Parietal lobe (tissue), 1 donor: ENCODE data around the gene DDTL. TPM values are rescaled to one million over a fixed set of nuclear protein-coding genes. Genes with fewer than 3 reads are reported as not detected.

Experiments used
- total RNA-seq: library from RNA; depleted of rRNA; stranded (reverse); fragments of >200 nt; gene quantifications from one replicate; pipeline ENCODE4 v1.2.3, GENCODE V29; 2014

DDTL gene
- 2.5 TPM for total RNA-seq

DNA sequence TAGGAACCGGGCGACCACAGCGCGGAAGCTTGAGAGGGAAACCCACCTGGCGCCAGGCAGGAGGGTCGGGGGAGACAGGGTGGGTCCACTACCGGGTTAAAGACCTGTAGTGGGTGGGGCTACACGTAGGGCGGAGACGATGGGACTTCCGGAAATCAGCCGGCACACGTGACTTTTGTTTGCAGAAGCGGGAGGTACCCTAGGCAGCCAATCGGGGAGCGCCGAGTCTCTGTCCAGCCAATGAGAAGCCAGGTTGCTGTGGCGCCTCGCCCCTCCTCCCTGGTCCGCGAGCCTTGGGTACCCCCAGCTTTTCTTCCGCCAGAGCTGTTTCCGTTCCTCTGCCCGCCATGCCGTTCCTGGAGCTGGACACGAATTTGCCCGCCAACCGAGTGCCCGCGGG, at the start of gene DDTL:
Gene DDTL (plus strand): TSS at position 321 of the 400 bp plus-strand sequence. CDS start 27 bp downstream, at position 348.

DNA sequence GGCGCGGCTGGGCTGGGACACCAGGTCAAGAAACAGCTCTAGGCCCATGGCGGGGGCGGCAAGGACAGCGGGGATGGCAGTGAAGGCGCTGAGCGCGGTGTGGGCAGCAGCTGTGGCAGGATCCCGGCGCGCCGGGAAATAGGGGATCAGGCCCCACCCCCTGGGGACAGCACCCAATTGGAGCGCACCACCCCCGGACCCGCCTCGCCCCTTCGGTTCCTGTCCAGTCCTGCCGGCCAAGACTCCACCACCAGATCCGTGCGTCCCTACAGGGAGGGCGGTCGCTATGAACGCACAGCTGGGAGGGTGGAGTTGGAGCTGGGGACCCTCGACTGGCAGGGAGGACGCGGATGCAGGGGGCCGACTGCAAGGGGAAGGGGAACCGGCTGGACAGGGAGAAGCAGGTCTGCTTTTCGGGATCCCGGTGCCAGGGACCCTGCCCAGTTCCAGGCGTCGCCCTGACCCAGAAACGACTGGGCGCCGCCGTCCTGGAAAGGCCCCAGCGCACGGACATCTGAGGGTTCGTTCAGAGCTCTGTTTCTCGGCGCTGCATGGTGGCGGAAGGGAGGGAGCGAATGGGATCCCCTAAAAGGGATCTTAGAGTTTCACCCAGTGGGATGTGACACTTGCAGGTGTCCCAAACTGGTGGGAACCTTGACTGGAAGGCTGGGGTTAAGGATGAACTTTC, 5.5 kb upstream of the DDTL start, which contains the start of gene GSTT2B:
Gene GSTT2B (minus strand): TSS at position 112 of the 688 bp plus-strand sequence. CDS start 64 bp downstream, at position 48.

DNA sequence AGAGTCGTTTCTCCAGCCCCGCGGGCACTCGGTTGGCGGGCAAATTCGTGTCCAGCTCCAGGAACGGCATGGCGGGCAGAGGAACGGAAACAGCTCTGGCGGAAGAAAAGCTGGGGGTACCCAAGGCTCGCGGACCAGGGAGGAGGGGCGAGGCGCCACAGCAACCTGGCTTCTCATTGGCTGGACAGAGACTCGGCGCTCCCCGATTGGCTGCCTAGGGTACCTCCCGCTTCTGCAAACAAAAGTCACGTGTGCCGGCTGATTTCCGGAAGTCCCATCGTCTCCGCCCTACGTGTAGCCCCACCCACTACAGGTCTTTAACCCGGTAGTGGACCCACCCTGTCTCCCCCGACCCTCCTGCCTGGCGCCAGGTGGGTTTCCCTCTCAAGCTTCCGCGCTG, 7.7 kb downstream of the DDTL start, which contains the start of gene DDT:
Gene DDT (minus strand): TSS at position 97 of the 400 bp plus-strand sequence. CDS start 27 bp downstream, at position 70.

DNA sequence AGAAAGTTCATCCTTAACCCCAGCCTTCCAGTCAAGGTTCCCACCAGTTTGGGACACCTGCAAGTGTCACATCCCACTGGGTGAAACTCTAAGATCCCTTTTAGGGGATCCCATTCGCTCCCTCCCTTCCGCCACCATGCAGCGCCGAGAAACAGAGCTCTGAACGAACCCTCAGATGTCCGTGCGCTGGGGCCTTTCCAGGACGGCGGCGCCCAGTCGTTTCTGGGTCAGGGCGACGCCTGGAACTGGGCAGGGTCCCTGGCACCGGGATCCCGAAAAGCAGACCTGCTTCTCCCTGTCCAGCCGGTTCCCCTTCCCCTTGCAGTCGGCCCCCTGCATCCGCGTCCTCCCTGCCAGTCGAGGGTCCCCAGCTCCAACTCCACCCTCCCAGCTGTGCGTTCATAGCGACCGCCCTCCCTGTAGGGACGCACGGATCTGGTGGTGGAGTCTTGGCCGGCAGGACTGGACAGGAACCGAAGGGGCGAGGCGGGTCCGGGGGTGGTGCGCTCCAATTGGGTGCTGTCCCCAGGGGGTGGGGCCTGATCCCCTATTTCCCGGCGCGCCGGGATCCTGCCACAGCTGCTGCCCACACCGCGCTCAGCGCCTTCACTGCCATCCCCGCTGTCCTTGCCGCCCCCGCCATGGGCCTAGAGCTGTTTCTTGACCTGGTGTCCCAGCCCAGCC, 13.0 kb downstream of the DDTL start, which contains the start of gene GSTT2:
Gene GSTT2 (plus strand): TSS at position 578 of the 684 bp plus-strand sequence.

DNA sequence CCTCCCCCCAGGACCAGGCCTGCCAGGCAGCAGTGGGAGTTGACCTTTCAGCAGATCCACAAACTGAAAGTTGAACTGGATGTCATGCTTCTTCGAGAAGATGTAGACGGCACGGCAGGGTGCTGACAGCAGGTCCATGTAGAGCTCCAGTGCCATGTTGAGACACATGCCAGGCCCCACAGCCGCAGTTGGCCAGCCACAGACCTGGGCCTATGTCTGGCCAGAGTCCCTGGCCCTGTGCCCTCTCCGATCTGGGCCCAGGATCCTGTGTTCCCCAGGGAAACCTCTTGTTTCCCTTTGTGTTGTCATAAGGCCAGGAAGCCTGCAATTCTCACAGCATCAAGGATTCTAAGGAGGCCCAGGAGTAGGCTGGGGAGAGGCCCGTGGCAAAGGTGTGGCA, 38.5 kb downstream of the DDTL start, which contains the start of gene GSTT4:
Gene GSTT4 (minus strand): TSS at position 253 of the 400 bp plus-strand sequence. CDS start 97 bp downstream, at position 156.

Other genes with a start within 250 kb of the DDTL start
- 9.7 TPM for gene ZNF70, start 215.8 kb upstream of the DDTL start, total RNA-seq
- gene VPREB3, start 212.5 kb upstream of the DDTL start, total RNA-seq = not detected
- not detected for gene C22orf15, start 203.9 kb upstream of the DDTL start, total RNA-seq
- gene CHCHD10, start 198.9 kb upstream of the DDTL start, total RNA-seq = 5.3 TPM
- gene MMP11, start 194.0 kb upstream of the DDTL start, total RNA-seq = 23.8 TPM
- gene SMARCB1, start 179.9 kb upstream of the DDTL start, total RNA-seq = 56.0 TPM
- gene DERL3, start 127.9 kb upstream of the DDTL start, total RNA-seq = 2.2 TPM
- gene SLC2A11, start 109.0 kb upstream of the DDTL start, total RNA-seq = 25.4 TPM
- gene MIF, start 72.5 kb upstream of the DDTL start, total RNA-seq = 82.9 TPM
- 1.9 TPM for gene GSTT2B, start 5.7 kb upstream of the DDTL start, total RNA-seq
- gene DDT, start 7.6 kb downstream of the DDTL start, total RNA-seq = 37.9 TPM
- 0.94 TPM for gene GSTT2, start 13.2 kb downstream of the DDTL start, total RNA-seq
- not detected for gene GSTT4, start 38.6 kb downstream of the DDTL start, total RNA-seq
- 114 TPM for gene CABIN1, start 44.4 kb downstream of the DDTL start, total RNA-seq
- gene SUSD2, start 214.6 kb downstream of the DDTL start, total RNA-seq = 0.31 TPM